ENCODE data around the gene ARID5B. TPM values are rescaled to one million over a fixed set of nuclear protein-coding genes. Genes with fewer than 3 reads are reported as not detected.

Gene ARID5B
- total and polyA plus RNA-seq, 2 donors (not counting 3 experiments of a cell fraction or from before 2014, with no cell fraction given): 5.6 to 8.9 TPM

DNA sequence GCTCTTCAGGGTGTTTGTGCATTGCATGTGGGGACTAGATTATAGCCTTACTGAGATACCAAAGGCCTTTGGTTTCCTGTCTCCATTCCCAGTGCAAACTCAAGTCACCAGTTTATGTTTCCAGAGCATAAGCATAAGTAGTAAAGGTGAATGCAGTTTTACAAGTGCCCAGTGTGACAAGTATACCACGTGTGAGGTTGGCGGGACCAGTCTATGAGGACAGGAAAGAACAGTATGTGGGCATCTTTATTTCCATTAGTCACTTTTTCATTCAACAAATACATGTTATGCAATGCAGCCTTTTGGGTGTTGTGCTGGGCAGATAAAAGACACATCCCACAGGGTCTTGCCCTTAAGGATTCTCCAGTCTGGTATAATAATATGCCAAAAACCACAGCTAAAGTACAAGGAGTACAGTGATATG is 146.5 kb downstream of the ARID5B start:
- FAIRE-seq: no peak
- dilution Hi-C loops (cut with MboI; ENCODE audit: extremely low pct_ligation_motif_present, low sequenced_read_pairs): no loop called here
- no peak for TF ChIP-seq JUN (IDR thresholded peaks at IDR 0.05; ENCODE audit: borderline replicate concordance, insufficient read depth, insufficient read length, low read depth)
- no peak for TF ChIP-seq EZH2 (IDR thresholded peaks at IDR 0.05; ENCODE audit: borderline replicate concordance, low read depth, low read length, severe bottlenecking)
- no peak for TF ChIP-seq MYC (IDR thresholded peaks at IDR 0.05; ENCODE audit: low read depth, low read length)
- no peak for TF ChIP-seq POLR2A (IDR thresholded peaks at IDR 0.05; ENCODE audit: low read depth, low read length)
- TF ChIP-seq POLR2AphosphoS5 (IDR thresholded peaks at IDR 0.05; ENCODE audit: insufficient read depth, low read depth, low read length): no peak
- no peak for TF ChIP-seq FOS (IDR thresholded peaks at IDR 0.05; ENCODE audit: borderline replicate concordance, insufficient read depth, low read length)
- TF ChIP-seq, protein P1, sequence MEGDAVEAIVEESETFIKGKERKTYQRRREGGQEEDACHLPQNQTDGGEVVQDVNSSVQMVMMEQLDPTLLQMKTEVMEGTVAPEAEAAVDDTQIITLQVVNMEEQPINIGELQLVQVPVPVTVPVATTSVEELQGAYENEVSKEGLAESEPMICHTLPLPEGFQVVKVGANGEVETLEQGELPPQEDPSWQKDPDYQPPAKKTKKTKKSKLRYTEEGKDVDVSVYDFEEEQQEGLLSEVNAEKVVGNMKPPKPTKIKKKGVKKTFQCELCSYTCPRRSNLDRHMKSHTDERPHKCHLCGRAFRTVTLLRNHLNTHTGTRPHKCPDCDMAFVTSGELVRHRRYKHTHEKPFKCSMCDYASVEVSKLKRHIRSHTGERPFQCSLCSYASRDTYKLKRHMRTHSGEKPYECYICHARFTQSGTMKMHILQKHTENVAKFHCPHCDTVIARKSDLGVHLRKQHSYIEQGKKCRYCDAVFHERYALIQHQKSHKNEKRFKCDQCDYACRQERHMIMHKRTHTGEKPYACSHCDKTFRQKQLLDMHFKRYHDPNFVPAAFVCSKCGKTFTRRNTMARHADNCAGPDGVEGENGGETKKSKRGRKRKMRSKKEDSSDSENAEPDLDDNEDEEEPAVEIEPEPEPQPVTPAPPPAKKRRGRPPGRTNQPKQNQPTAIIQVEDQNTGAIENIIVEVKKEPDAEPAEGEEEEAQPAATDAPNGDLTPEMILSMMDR (IDR thresholded peaks at IDR 0.05; ENCODE audit: extremely low read depth in 1 of 2, insufficient read depth in 1 of 2, low read depth in 1 of 2, low read length in 2 of 2): no peak
- TF ChIP-seq, protein P2, sequence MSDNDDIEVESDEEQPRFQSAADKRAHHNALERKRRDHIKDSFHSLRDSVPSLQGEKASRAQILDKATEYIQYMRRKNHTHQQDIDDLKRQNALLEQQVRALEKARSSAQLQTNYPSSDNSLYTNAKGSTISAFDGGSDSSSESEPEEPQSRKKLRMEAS (IDR thresholded peaks at IDR 0.05; ENCODE audit: insufficient read depth, insufficient read length): no peak
- TF ChIP-seq GATA2 (IDR thresholded peaks at IDR 0.05; ENCODE audit: insufficient read depth, insufficient read length, low read depth, low read length): no peak

More for the DNA sequence above, 146.5 kb downstream of the ARID5B start:
- ChIA-PET CTCF (interaction anchor here (1.2 to 14.6 kb wide), 5 partner anchors 9 to 199 kb away, joined by 5 to 468 read pairs (median 10); no protein-coding TSS in a partner anchor), POLR2A (no interaction called here)
- Histone ChIP-seq H3K27ac (ENCODE audit: insufficient read depth, low read depth, low read length) (no peak overlapping the region), H3K9me1 (replicated peaks; ENCODE audit: control insufficient read depth, extremely low read depth, insufficient read depth, low read length) (no peaks in the 10 kb centered on the region), H3K79me2 (ENCODE audit: control insufficient read depth, insufficient read depth, low read length) (no peaks in the 10 kb centered on the region), H2AFZ (ENCODE audit: low read depth, low read length) (no peak overlapping the region), H3K9me3 (replicated peaks; ENCODE audit: control insufficient read depth, insufficient read depth, low read length) (no peaks in the 10 kb centered on the region), H4K20me1 (replicated peaks; ENCODE audit: control insufficient read depth, extremely low read depth, insufficient read depth, low read length) (no peaks in the 10 kb centered on the region), H3K9ac (replicated peaks; ENCODE audit: extremely low read depth, insufficient read depth, low read length) (no peak overlapping the region), H3K36me3 (ENCODE audit: control insufficient read depth in 2 of 2, extremely low read depth in 1 of 2, insufficient read depth in 2 of 2, low read length in 2 of 2) (peaks cover 4 to 7% of the 10 kb centered on the region in 2 experiments), H3K27me3 (ENCODE audit: control insufficient read depth in 2 of 2, insufficient read depth in 2 of 2, low read length in 2 of 2) (no peaks in the 10 kb centered on the region), H3K4me3 (replicated peaks in 1 of 3; ENCODE audit: insufficient read depth in 1 of 3, low read depth in 1 of 3, low read length in 3 of 3) (no peak overlapping the region), H3K4me2 (ENCODE audit: insufficient read depth, low read length) (no peak overlapping the region), H3K4me1 (ENCODE audit: control insufficient read depth, extremely low read depth, insufficient read depth, low read length) (peaks cover 56% of the 10 kb centered on the region)
- BruUV-seq (replicated peaks): no TSS peak
- intact Hi-C loops (cut with micrococcal nuclease): loop anchor here (5.0 kb wide), 3 partner anchors 124 to 334 kb away; no protein-coding TSS in a partner anchor
- peak; percentile 42 for DNase-seq (ENCODE audit: low read depth, low spot score)

All from endothelial cell of umbilical vein (primary cell).